Measurements from ENCODE around the gene WDR45B.

DNA sequence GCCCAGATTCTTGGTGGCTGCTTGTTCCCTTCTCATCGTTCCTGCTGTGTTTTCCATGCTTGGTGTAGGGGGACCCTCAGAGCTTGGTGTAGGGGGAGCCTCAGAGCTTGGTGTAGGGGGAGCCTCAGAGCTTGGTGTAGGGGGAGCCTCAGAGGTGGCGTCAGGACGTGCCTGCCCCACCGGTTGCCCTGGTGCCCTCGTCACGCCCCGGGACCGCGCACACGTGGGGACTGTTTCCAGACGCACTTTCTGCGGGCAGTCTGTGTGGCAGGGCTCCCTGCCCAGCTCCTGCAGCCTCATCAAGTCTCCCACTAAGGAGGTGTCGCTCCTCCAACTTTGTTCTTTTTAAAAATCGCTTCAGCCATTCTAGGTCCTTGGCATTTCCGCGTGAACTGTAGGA lies 51.9 kb downstream of the WDR45B start:
- TF ChIP-seq, protein P1, sequence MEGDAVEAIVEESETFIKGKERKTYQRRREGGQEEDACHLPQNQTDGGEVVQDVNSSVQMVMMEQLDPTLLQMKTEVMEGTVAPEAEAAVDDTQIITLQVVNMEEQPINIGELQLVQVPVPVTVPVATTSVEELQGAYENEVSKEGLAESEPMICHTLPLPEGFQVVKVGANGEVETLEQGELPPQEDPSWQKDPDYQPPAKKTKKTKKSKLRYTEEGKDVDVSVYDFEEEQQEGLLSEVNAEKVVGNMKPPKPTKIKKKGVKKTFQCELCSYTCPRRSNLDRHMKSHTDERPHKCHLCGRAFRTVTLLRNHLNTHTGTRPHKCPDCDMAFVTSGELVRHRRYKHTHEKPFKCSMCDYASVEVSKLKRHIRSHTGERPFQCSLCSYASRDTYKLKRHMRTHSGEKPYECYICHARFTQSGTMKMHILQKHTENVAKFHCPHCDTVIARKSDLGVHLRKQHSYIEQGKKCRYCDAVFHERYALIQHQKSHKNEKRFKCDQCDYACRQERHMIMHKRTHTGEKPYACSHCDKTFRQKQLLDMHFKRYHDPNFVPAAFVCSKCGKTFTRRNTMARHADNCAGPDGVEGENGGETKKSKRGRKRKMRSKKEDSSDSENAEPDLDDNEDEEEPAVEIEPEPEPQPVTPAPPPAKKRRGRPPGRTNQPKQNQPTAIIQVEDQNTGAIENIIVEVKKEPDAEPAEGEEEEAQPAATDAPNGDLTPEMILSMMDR (IDR thresholded peaks at IDR 0.05; ENCODE audit: extremely low read depth in 1 of 2, insufficient read depth in 1 of 2, low read depth in 1 of 2, low read length in 2 of 2) = no peak
- TF ChIP-seq EZH2 (IDR thresholded peaks at IDR 0.05; ENCODE audit: borderline replicate concordance, low read depth, low read length, severe bottlenecking) (no peak), POLR2A (IDR thresholded peaks at IDR 0.05; ENCODE audit: low read depth, low read length) (no peak), MYC (IDR thresholded peaks at IDR 0.05; ENCODE audit: low read depth, low read length) (no peak)
